Body of pancreas (tissue), 4 donors: ENCODE data around the gene FBXO41. TPM values are rescaled to one million over a fixed set of nuclear protein-coding genes. Genes with fewer than 3 reads are reported as not detected.

Experiments
- ATAC-seq: fragments of 150-250 bp; one replicate; pipeline ENCODE4 v1.9.1; 2016
- DNase-seq, 4 donors: peaks; one replicate each; pipeline ENCODE4 v3.0.0-alpha.2; 2019
- H3K27ac ChIP-seq, 4 donors: fragments of 200-600 bp; sonication (generic); 1 replicate in 3 of 4; 2 replicates in 1 of 4; pipeline versions ENCODE4 v1.5.1 to v1.6.1; 2016 to 2019; ENCODE audit warnings: mild to moderate bottlenecking in 1 of 4, mixed read lengths in 1 of 4, moderate library complexity in 1 of 4
- H3K27me3 ChIP-seq, 2 donors: fragments of 200-600 bp; sonication (generic); one replicate each; pipeline ENCODE4 v1.6.0; 2016; ENCODE audit warnings: mild to moderate bottlenecking in 1 of 2
- H3K36me3 ChIP-seq, 2 donors: fragments of 200-600 bp; sonication (generic); replicated peaks in 1 of 2; 2 replicates each; pipeline ENCODE4 v1.5.1; 2016; ENCODE audit warnings: low read depth in 2 of 2; ENCODE audit not compliant: insufficient read depth in 1 of 2
- H3K4me1 ChIP-seq: fragments of 200-600 bp; sonication (generic); one replicate; pipeline ENCODE4 v1.6.0; 2016
- H3K4me3 ChIP-seq, 2 donors: fragments of 200-600 bp; sonication (generic); 1 replicate in 1 of 2; 2 replicates in 1 of 2; pipeline ENCODE4 v1.5.1; 2016 to 2019
- H3K9me3 ChIP-seq, 3 donors: fragments of 200-600 bp; sonication (generic); 1 replicate in 2 of 3; 2 replicates in 1 of 3; pipeline ENCODE4 v1.5.1; 2016
- POLR2A ChIP-seq, 3 donors: fragments of 450-650 bp; IDR thresholded peaks; one replicate each; pipeline ENCODE4 v1.6.1; 2016; ENCODE audit warnings: antibody characterized with exemption in 3 of 3, mild to moderate bottlenecking in 2 of 3
- WGBS, 2 donors: methylation state at CpG; one replicate each; pipeline ENCODE4 v1.1.5; 2017; 5-methylcytosine and 5-hydroxymethylcytosine counted together
- intact Hi-C: fragments of 100-400 bp; cut with DNase I; formaldehyde crosslinking; loops from one replicate; pipeline ENCODE4 v1.15.1; 2023
- total RNA-seq, 2 donors: library from RNA; depleted of rRNA; stranded (reverse); fragments of >200 nt; gene quantifications; one replicate each; pipeline ENCODE4 v1.1.0, GENCODE V29; 2016
- TF ChIP-seq, protein P1 (sequence below), 7 experiments: fragments of 450-650 bp in 4 of 7; fragments of 200-600 bp in 3 of 7; sonication (generic) in 3 of 7; IDR thresholded peaks; one replicate each; pipeline ENCODE4 v1.5.1; 2016 to 2019; ENCODE audit warnings: antibody characterized with exemption in 7 of 7

FBXO41 gene
- total RNA-seq, 2 donors from 2014 or later: 4.3 to 11.2 TPM

DNA sequence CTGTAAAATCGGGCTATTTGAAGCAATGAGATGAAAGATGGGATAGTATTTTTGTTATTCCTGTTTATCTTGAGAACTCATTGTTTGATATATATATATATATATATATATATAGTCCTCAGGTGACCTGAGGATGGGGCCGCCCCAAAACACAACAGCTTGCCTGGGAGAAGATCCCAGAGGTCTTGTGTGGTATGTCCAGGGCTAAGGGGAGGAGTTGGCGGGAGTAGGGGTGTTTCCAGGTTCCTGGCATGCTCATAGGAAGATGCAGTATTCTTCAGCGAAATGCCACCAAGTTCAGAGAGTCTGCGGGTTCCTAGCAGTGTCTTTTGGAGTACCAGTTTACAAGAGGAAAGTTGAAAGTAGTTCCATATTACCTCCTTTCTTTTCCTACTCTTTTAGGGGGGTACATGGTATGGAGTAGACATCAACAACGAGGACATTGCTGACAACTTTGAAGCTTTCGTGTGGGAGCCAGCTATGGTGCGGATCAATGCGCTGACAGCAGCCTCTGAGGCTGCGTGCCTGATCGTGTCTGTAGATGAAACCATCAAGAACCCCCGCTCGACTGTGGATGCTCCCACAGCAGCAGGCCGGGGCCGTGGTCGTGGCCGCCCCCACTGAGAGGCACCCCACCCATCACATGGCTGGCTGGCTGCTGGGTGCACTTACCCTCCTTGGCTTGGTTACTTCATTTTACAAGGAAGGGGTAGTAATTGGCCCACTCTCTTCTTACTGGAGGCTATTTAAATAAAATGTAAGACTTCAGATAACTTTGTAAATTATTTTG, 31.8 kb downstream of the FBXO41 start:
- DNase-seq (no peak), ATAC-seq (no peak)
- no peaks in the 10 kb centered on the region for H3K9me3 ChIP-seq
- H3K27me3 ChIP-seq: no peaks in the 10 kb centered on the region
- H3K36me3 ChIP-seq: peaks cover 0 to 23% of the 10 kb centered on the region in 2 donors
- peaks cover 17% of the 10 kb centered on the region for H3K4me1 ChIP-seq
- intact Hi-C loops: no loop called here
- no peak overlapping the region for H3K4me3 ChIP-seq
- TF ChIP-seq, protein P1, sequence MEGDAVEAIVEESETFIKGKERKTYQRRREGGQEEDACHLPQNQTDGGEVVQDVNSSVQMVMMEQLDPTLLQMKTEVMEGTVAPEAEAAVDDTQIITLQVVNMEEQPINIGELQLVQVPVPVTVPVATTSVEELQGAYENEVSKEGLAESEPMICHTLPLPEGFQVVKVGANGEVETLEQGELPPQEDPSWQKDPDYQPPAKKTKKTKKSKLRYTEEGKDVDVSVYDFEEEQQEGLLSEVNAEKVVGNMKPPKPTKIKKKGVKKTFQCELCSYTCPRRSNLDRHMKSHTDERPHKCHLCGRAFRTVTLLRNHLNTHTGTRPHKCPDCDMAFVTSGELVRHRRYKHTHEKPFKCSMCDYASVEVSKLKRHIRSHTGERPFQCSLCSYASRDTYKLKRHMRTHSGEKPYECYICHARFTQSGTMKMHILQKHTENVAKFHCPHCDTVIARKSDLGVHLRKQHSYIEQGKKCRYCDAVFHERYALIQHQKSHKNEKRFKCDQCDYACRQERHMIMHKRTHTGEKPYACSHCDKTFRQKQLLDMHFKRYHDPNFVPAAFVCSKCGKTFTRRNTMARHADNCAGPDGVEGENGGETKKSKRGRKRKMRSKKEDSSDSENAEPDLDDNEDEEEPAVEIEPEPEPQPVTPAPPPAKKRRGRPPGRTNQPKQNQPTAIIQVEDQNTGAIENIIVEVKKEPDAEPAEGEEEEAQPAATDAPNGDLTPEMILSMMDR (IDR thresholded peaks at IDR 0.05): no peak
- TF ChIP-seq POLR2A (IDR thresholded peaks at IDR 0.05): no peak
- 92 to 94% methylated on average over 14 to 17 of the region's 17 CpGs for WGBS, 2 donors
- H3K27ac ChIP-seq: no peak overlapping the region

DNA sequence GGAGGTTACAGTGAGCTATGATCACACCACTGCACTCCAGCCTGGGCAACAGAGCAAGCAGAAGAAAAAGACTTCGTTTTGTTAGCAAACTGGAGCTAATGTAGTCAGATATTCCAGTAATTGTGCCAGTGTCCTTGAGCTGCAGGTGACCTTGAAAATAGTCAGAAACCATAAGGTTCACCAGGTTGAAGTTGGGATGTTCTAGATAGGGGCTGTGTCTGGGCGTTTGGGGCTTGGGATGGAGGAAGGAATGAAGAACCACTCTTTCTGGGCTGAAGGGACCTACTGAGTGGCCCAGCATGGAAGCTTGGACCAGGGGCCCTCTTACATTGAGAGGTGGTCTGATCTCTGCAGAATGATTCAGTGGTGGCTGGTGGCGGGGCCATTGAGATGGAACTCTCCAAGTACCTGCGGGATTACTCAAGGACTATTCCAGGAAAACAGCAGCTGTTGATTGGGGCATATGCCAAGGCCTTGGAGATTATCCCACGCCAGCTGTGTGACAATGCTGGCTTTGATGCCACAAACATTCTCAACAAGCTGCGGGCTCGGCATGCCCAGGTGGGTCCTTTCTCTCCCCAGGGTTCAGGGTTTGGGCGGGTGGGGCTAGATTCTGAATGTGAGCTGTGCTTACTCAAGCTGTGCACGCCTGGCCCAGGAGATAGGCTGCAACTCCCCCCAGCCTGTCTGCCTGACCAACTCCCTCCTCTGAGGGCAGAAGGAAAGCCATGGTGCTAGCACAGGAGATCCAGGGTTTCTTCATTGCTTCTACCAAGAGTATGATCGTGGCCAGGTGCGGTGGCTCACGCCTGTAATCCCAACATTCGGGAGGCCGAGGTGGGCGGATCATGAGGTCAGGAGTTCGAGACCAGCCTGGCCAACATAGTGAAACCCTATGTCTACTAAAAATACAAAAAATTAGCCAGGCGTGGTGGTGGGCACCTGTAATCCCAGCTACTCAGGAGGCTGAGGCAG, 33.1 kb downstream of the FBXO41 start:
- peaks cover 17% of the 10 kb centered on the region for H3K4me1 ChIP-seq
- H3K36me3 ChIP-seq: peaks cover 7 to 24% of the 10 kb centered on the region in 2 donors
- DNase-seq (peak; percentile 56 to 77 (median 66)), ATAC-seq (peak; percentile 61)
- WGBS, 2 donors: 55 to 60% methylated on average over 17 of the region's 17 CpGs
- intact Hi-C loops: no loop called here
- TF ChIP-seq POLR2A (IDR thresholded peaks at IDR 0.05): no peak
- TF ChIP-seq, protein P1 (IDR thresholded peaks at IDR 0.05): no peak
- no peak overlapping the region for H3K4me3 ChIP-seq
- peak overlapping the region in 3 of 4 donors; percentile 5 to 30 (median 8) for H3K27ac ChIP-seq
- H3K27me3 ChIP-seq: no peaks in the 10 kb centered on the region
- H3K9me3 ChIP-seq: no peaks in the 10 kb centered on the region

DNA sequence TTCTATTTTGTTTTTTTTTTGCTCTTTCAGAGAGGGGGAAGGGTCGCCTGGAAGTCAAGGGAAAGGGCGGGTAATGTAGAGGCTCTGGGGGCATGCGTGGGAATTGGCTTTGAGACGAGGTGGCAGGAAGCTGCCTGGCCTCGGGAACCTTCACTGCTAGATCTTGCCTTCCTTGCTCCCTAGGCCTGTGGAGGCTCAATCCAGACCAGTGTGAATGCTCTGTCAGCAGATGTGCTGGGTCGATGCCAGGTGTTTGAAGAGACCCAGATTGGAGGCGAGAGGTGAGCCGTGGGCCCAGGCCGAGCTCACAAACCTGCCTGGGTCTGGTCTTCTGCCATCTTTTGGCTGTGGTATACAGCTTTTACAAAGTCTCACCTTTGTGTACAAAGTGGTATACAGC, 34.6 kb downstream of the FBXO41 start:
- peak in 1 of 4 donors; percentile 26 for DNase-seq
- Histone ChIP-seq H3K4me3 (no peak overlapping the region), H3K4me1 (peaks cover 17% of the 10 kb centered on the region), H3K36me3 (peaks cover 7 to 35% of the 10 kb centered on the region in 2 donors), H3K27me3 (no peaks in the 10 kb centered on the region), H3K9me3 (no peaks in the 10 kb centered on the region), H3K27ac (peak overlapping the region in 1 of 4 donors; percentile 1)
- 81 to 93% methylated on average over 9 of the region's 9 CpGs for WGBS, 2 donors
- intact Hi-C loops: no loop called here
- TF ChIP-seq POLR2A (IDR thresholded peaks at IDR 0.05): no peak
- TF ChIP-seq, protein P1 (IDR thresholded peaks at IDR 0.05): no peak
- no peak for ATAC-seq

DNA sequence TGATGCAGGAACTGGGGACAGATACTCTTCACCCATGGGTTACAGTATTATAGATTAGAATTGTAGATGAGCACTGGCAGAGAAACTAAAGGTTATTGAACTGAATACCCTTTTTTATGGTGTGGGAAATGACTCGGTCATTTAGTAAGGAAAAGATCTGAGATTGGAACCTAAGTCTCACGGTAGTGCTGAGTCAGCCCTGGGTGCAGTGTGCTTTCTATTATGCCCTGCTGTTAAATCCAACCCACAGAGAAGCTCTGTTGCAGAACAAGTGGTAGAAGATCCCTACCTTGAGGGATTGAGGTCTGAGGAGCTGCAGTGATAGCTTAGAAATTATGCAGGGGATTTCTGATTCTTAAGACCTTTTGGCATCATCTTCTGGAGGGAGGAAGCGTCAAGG, 37.4 kb downstream of the FBXO41 start:
- no peak for TF ChIP-seq POLR2A (IDR thresholded peaks at IDR 0.05)
- TF ChIP-seq, protein P1 (IDR thresholded peaks at IDR 0.05): no peak

More for the DNA sequence above, 37.4 kb downstream of the FBXO41 start:
- no peak for ATAC-seq
- 76 to 78% methylated on average over 3 of the region's 3 CpGs for WGBS, 2 donors
- Histone ChIP-seq H3K36me3 (peaks cover 7 to 35% of the 10 kb centered on the region in 2 donors), H3K9me3 (no peaks in the 10 kb centered on the region), H3K27me3 (no peaks in the 10 kb centered on the region), H3K27ac (no peak overlapping the region), H3K4me3 (no peak overlapping the region), H3K4me1 (peaks cover 17% of the 10 kb centered on the region)
- intact Hi-C loops: no loop called here
- DNase-seq: no peak
